CD4-positive, CD25-positive, alpha-beta regulatory T cell (primary cell): Measurements from ENCODE around the gene KPTN. TPM values are rescaled to one million over a fixed set of nuclear protein-coding genes. Genes with fewer than 3 reads are reported as not detected.

ENCODE experiments used
- ATAC-seq, 2 donors: fragments of 150-1000 bp; cut with Tn5 transposase; one replicate each; pipeline ENCODE4 v1.10.0; 2021; ENCODE audit warnings: low read depth in 2 of 2, moderate number of reproducible peaks in 2 of 2, moderate library complexity in 1 of 2
- DNase-seq, 3 donors: peaks; one replicate each; pipeline versions ENCODE4 v3.0.0 to v3.0.0-alpha.2; 2012 to 2022; ENCODE audit warnings: mixed read lengths in 1 of 3
- H3K27ac ChIP-seq: one replicate; pipeline ENCODE4 v1.7.0; 2013; ENCODE audit warnings: mild to moderate bottlenecking, low read length; ENCODE audit not compliant: insufficient read depth, poor library complexity, severe bottlenecking
- H3K27me3 ChIP-seq: one replicate; pipeline ENCODE4 v1.7.0; 2013; ENCODE audit warnings: low read length; ENCODE audit not compliant: control insufficient read depth, insufficient read depth
- H3K36me3 ChIP-seq: one replicate; pipeline ENCODE4 v1.7.0; 2013; ENCODE audit warnings: mild to moderate bottlenecking, low read length, moderate library complexity; ENCODE audit not compliant: control insufficient read depth, insufficient read depth
- H3K4me1 ChIP-seq: 2 replicates; pipeline ENCODE4 v1.7.0; 2013; ENCODE audit warnings: mild to moderate bottlenecking, low read length; ENCODE audit not compliant: insufficient read depth, control insufficient read depth, poor library complexity, severe bottlenecking
- H3K4me3 ChIP-seq: one replicate; pipeline ENCODE4 v1.7.0; 2013; ENCODE audit warnings: low read depth, mild to moderate bottlenecking, low read length, moderate library complexity
- H3K9me3 ChIP-seq, 2 experiments: 1 replicate in 1 of 2; 2 replicates in 1 of 2; pipeline ENCODE4 v1.7.0; 2013; ENCODE audit warnings: low read length in 2 of 2, mild to moderate bottlenecking in 1 of 2, moderate library complexity in 1 of 2; ENCODE audit not compliant: control insufficient read depth in 2 of 2
- H3K27ac Mint-ChIP-seq, 3 donors: one replicate each; pipeline ENCODE4 v1.8.0; 2020 to 2022; ENCODE audit warnings: mild to moderate bottlenecking in 3 of 3, mixed read lengths in 3 of 3, moderate library complexity in 2 of 3
- H3K27me3 Mint-ChIP-seq: one replicate; pipeline ENCODE4 v1.8.0; 2022; ENCODE audit warnings: mild to moderate bottlenecking, mixed read lengths
- H3K36me3 Mint-ChIP-seq: one replicate; pipeline ENCODE4 v1.8.0; 2020; ENCODE audit warnings: mixed read lengths
- H3K4me1 Mint-ChIP-seq, 4 donors: one replicate each; pipeline ENCODE4 v1.8.0; 2020 to 2022; ENCODE audit warnings: mixed read lengths in 4 of 4, mild to moderate bottlenecking in 1 of 4
- H3K4me3 Mint-ChIP-seq, 4 donors: one replicate each; pipeline ENCODE4 v1.8.0; 2020 to 2022; ENCODE audit warnings: mild to moderate bottlenecking in 4 of 4, mixed read lengths in 4 of 4, moderate library complexity in 3 of 4
- H3K9me3 Mint-ChIP-seq, 7 donors: one replicate each; pipeline ENCODE4 v1.8.0; 2020 to 2022; ENCODE audit warnings: mixed read lengths in 7 of 7, mild to moderate bottlenecking in 3 of 7, moderate library complexity in 2 of 7
- polyA plus RNA-seq, 4 donors: library from polyadenylated mRNA; unstranded; fragments of 300-500 nt; fragmentation: Illumina TruSeq; gene quantifications; one replicate each; pipeline ENCODE4 v1.2.3, GENCODE V29; 2021
- total RNA-seq: library from RNA; stranded (reverse); gene quantifications from one replicate; pipeline ENCODE4 v1.2.3, GENCODE V29; 2022

Gene KPTN
- total and polyA plus RNA-seq, 5 donors from 2014 or later = 2.7 to 6.2 (median 3.8) TPM

GRCh38 chr19:47507012-47507411 lies 23.0 kb upstream of the KPTN start:
- ATAC-seq (no peak), DNase-seq (no peak)
- no peaks in the 10 kb centered on the region for H3K9me3 ChIP-seq
- Mint-ChIP-seq H3K4me3 (peak overlapping the region in 1 of 4 donors; percentile 43), H3K27me3 (no peaks in the 10 kb centered on the region), H3K9me3 (no peaks in the 10 kb centered on the region), H3K4me1 (peaks cover 3 to 46% (median 25%) of the 10 kb centered on the region in 4 donors), H3K36me3 (peaks cover 6% of the 10 kb centered on the region), H3K27ac (no peak overlapping the region)
- no peak overlapping the region for H3K4me3 ChIP-seq
- H3K4me1 ChIP-seq = peaks cover 16% of the 10 kb centered on the region
- H3K27ac ChIP-seq = no peak overlapping the region
- no peaks in the 10 kb centered on the region for H3K27me3 ChIP-seq
- H3K36me3 ChIP-seq = peaks cover 23% of the 10 kb centered on the region

- H3K27ac ChIP-seq = no peak overlapping the region
- H3K27me3 ChIP-seq = no peaks in the 10 kb centered on the region
- Mint-ChIP-seq H3K4me3 (no peak overlapping the region), H3K36me3 (peaks cover 6% of the 10 kb centered on the region), H3K4me1 (peaks cover 0 to 43% (median 20%) of the 10 kb centered on the region in 4 donors), H3K27me3 (no peaks in the 10 kb centered on the region), H3K27ac (no peak overlapping the region), H3K9me3 (no peaks in the 10 kb centered on the region)
- DNase-seq = no peak
- H3K36me3 ChIP-seq = peaks cover 26% of the 10 kb centered on the region
- H3K4me3 ChIP-seq = no peak overlapping the region
- H3K4me1 ChIP-seq = peaks cover 11% of the 10 kb centered on the region
- ATAC-seq = no peak
- no peaks in the 10 kb centered on the region for H3K9me3 ChIP-seq
Observed at GRCh38 chr19:47506459-47506858, 22.4 kb upstream of the KPTN start.

- no peak for DNase-seq
- no peaks in the 10 kb centered on the region for H3K9me3 Mint-ChIP-seq
- peaks cover 35% of the 10 kb centered on the region for H3K36me3 ChIP-seq
- no peaks in the 10 kb centered on the region for H3K9me3 ChIP-seq
- peaks cover 8% of the 10 kb centered on the region for H3K4me1 ChIP-seq
- peaks cover 0 to 34% (median 16%) of the 10 kb centered on the region in 4 donors for H3K4me1 Mint-ChIP-seq
- no peak overlapping the region for H3K27ac ChIP-seq
- no peak for ATAC-seq
- peaks cover 6% of the 10 kb centered on the region for H3K36me3 Mint-ChIP-seq
- H3K27me3 Mint-ChIP-seq = no peaks in the 10 kb centered on the region
- no peaks in the 10 kb centered on the region for H3K27me3 ChIP-seq
- no peak overlapping the region for H3K27ac Mint-ChIP-seq
- H3K4me3 ChIP-seq = no peak overlapping the region
- no peak overlapping the region for H3K4me3 Mint-ChIP-seq
Observed at GRCh38 chr19:47505506-47505905, 21.5 kb upstream of the KPTN start.

GRCh38 chr19:47503826-47504150 lies 19.8 kb upstream of the KPTN start:
- H3K36me3 Mint-ChIP-seq = peaks cover 13% of the 10 kb centered on the region
- H3K27ac Mint-ChIP-seq = no peak overlapping the region

GRCh38 chr19:47503130-47503825 lies 19.3 kb upstream of the KPTN start:
- DNase-seq = no peak
- Histone ChIP-seq H3K36me3 (peaks cover 53% of the 10 kb centered on the region), H3K27ac (no peak overlapping the region), H3K4me3 (no peak overlapping the region), H3K9me3 (no peaks in the 10 kb centered on the region), H3K27me3 (no peaks in the 10 kb centered on the region), H3K4me1 (peaks cover 3% of the 10 kb centered on the region)
- Mint-ChIP-seq H3K9me3 (no peaks in the 10 kb centered on the region), H3K4me1 (peaks cover 0 to 18% (median 8%) of the 10 kb centered on the region in 4 donors), H3K27ac (peak overlapping the region in 1 of 3 donors; percentile 67), H3K4me3 (no peak overlapping the region), H3K36me3 (peaks cover 15% of the 10 kb centered on the region), H3K27me3 (no peaks in the 10 kb centered on the region)
- ATAC-seq = no peak

More at GRCh38 chr19:47503826-47504150, 19.8 kb upstream of the KPTN start:
- Histone ChIP-seq H3K36me3 (peaks cover 49% of the 10 kb centered on the region), H3K4me1 (peaks cover 5% of the 10 kb centered on the region), H3K27me3 (no peaks in the 10 kb centered on the region), H3K4me3 (no peak overlapping the region), H3K9me3 (no peaks in the 10 kb centered on the region), H3K27ac (no peak overlapping the region)
- ATAC-seq = no peak
- Mint-ChIP-seq H3K27me3 (no peaks in the 10 kb centered on the region), H3K4me3 (no peak overlapping the region), H3K4me1 (peaks cover 0 to 18% (median 8%) of the 10 kb centered on the region in 4 donors), H3K9me3 (no peaks in the 10 kb centered on the region)
- DNase-seq = no peak

GRCh38 chr19:47499863-47500830 lies 16.1 kb upstream of the KPTN start:
- H3K4me1 Mint-ChIP-seq = peaks cover 0 to 18% (median 8%) of the 10 kb centered on the region in 4 donors
- H3K4me3 ChIP-seq = no peak overlapping the region
- no peak overlapping the region for H3K27ac ChIP-seq
- H3K27me3 Mint-ChIP-seq = no peaks in the 10 kb centered on the region
- H3K36me3 ChIP-seq = peaks cover 68% of the 10 kb centered on the region
- H3K4me3 Mint-ChIP-seq = peak overlapping the region in 1 of 4 donors; percentile 22
- H3K9me3 ChIP-seq = no peaks in the 10 kb centered on the region
- H3K9me3 Mint-ChIP-seq = no peaks in the 10 kb centered on the region
- no peaks in the 10 kb centered on the region for H3K27me3 ChIP-seq
- H3K36me3 Mint-ChIP-seq = peaks cover 18% of the 10 kb centered on the region
- no peaks in the 10 kb centered on the region for H3K4me1 ChIP-seq
- ATAC-seq (no peak), DNase-seq (no peak)
- H3K27ac Mint-ChIP-seq = no peak overlapping the region

GRCh38 chr19:47499371-47499770 lies 15.4 kb upstream of the KPTN start:
- DNase-seq (no peak), ATAC-seq (no peak)
- Histone ChIP-seq H3K9me3 (no peaks in the 10 kb centered on the region), H3K4me3 (no peak overlapping the region), H3K27ac (no peak overlapping the region), H3K4me1 (no peaks in the 10 kb centered on the region), H3K36me3 (peaks cover 71% of the 10 kb centered on the region), H3K27me3 (no peaks in the 10 kb centered on the region)
- H3K9me3 Mint-ChIP-seq = no peaks in the 10 kb centered on the region
- H3K4me1 Mint-ChIP-seq = peaks cover 0 to 15% (median 7%) of the 10 kb centered on the region in 4 donors
- peaks cover 12% of the 10 kb centered on the region for H3K36me3 Mint-ChIP-seq
- H3K27ac Mint-ChIP-seq = no peak overlapping the region
- H3K27me3 Mint-ChIP-seq = no peaks in the 10 kb centered on the region
- H3K4me3 Mint-ChIP-seq = no peak overlapping the region
